Hematopoietic multipotent progenitor cell treated with erythropoietin and hydrocortisone succinate and interleukin-3 and kit ligand, for 8 days (in vitro differentiated cells): ENCODE results near the gene ZNF326.
"Not testable (repeated sequence)": the region's sequence is repeated elsewhere in the genome, so short reads cannot be mapped to it uniquely, and the experiment has no call there.

Experiments used
- DNase-seq: peaks from one replicate; pipeline ENCODE4 v3.0.0-alpha.2; 2015

ZNF326 gene

DNA sequence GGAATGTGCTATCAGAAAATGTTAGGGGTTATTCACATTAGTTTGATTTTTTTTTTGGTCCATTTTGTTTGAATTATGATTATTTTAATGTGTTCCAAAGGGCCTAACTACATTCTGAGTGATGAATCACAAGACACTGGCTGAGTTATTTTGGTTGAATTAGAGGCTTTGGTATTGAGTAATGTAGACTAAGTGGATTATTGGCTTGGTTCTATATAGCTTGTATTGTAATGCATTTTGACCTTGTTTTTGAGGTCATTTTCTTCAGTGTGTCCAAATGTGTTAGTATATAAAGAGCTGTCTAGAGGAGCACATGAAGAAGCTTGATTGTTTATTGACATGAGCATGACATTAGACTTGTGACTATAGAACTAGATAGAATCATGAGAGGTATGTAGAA, 3.4 kb downstream of the ZNF326 start:
- no peak for DNase-seq

DNA sequence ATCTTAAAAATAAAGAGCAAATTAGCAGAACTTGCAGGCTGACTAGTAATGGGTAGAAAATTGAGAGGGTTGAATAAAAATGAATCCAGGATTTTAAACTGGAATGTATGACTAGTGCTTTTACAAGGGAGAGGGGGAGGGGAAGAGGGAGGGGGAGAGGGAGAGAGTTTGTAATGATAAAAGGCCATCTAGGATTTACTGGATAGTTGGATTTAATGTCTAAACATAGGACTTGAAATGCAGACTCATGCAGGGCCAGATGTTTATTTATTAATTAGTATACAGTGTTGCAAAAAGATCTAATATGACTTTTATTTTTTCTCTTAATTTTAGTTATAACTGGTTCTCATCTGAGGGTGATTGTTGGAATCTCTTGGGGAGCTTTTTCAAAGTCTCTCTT, 4.3 kb downstream of the ZNF326 start:
- no peak for DNase-seq

- no peak for DNase-seq
These were observed 4.7 kb downstream of the ZNF326 start for GRCh38 chr1:89999628-90000027.

DNA sequence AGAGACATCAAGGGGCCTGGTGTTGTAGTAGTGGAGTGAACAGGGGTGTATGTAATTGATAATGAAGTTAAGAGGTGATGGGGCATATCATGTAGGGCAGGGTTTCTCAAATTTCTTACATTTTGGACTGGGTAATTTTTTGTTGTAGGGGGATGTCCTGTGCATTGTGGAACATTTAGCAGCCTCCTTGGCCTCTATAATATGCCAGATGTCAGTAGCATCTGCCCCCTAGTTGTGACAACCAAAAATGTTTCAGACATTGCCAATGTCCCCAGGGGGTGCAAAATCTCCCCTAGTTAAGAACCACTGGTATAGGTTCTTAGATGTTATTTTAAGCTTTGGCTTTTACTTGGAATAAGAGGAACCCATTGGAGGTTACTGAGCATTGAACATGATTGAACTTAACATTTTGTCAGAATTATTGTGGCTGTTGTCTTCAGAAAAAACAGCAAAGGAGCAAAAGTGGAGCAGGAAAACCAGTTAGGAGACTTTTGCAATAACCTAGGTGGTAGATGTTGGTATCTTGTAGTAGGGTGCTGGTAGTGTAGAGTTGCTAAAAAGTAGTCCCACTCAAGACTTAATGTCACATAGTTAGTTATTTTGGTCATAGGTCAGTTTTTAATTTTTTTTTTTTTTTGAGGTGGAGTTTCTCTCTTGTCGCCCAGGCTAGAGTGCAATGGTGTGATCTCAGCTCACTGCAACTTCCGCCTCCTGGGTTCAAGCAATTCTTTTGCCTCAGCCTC, 6.2 kb downstream of the ZNF326 start:
- DNase-seq = peak; percentile 44

- peak; percentile 13 for DNase-seq
These were observed 13.1 kb downstream of the ZNF326 start for GRCh38 chr1:90007979-90008404.

DNA sequence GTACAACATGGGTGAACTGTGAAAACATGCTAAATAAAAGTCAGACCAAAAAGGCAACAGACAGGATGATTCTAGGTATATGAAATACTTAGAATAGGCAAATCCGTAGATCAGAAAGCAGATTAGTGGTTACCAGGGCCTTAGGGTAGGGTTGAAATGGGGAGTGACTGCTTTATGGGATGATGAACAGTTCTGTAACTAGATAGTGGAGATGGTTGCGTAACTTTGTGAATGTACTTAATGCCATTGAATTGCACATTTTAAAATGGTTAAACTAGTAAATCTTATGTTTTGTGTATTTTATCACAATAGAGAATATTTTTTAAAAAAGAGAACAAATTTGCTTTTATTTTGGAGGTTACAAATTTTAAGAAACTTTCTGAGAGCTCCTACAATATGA, 17.4 kb downstream of the ZNF326 start:
- DNase-seq = no peak

DNA sequence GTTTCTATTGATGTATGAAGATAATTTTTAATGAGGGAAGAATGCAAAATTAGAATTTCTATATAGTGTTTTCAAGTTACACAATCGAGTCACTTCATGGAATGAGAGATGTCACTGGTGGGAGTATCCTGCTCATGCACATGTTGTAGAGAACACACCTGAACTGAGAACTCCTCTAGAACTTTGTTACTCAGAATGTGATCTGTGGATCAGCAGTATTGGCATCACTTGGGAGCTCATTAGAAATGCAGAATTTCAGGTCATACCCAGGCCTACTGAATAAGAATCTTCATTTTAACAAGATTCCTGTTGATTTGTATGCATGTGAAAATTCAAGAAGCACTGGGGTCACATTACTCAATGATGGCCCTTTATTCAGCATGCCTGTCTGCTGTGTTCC, 28.8 kb downstream of the ZNF326 start:
- DNase-seq = no peak

DNA sequence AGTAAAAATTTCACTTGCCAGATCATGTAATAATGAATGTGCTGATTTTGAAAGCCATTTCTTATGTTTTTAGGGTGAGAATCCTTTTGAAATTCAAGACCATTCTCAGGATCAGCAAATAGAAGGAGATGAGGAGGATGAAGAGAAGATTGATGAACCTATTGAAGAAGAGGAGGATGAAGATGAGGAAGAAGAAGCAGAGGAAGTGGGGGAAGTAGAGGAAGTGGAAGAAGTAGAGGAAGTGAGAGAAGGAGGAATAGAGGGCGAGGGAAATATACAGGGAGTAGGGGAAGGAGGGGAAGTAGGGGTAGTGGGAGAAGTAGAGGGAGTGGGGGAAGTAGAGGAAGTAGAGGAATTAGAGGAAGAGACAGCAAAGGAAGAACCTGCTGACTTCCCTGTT, 32.4 kb downstream of the ZNF326 start:
- no peak for DNase-seq

DNA sequence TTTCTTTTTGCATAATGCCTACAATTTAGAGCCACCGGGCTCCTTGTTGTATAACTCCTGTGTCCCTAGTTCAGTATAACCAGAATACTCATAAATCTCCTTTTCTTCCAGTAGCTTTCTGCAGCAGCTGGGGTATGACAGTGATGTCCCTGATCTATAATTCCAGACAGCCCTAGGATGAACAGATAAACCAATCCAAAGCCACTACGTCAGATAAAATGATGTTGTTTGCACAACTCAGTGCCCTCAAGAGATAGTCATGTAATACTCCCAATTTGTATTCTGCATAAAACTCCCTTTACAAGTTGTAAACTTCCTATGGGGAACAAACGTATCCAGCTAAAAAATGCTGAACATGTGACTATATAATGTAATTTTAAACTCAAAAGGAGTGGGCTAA, 44.7 kb downstream of the ZNF326 start:
- DNase-seq = no peak

GRCh38 chr1:90043586-90043985, 48.7 kb downstream of the ZNF326 start:
- no peak for DNase-seq

DNA sequence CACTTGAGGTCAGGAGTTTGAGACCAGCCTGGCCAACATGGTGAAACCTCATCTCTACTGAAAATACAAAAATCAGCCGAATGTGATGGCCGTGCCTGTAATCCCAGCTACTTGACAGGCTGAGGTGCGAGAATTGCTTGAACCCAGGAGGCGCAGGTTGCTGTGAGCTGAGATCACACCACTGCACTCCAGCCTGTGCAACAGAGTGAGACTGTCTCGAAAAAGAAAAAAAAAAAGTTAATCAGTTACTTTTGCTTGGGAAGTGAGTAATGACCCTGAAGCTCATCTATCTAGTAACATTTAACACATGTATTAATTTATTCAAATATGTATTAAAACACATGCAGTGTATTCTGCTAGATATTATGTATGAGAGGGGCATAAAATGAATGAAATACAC, 49.4 kb downstream of the ZNF326 start:
- DNase-seq = no peak

DNA sequence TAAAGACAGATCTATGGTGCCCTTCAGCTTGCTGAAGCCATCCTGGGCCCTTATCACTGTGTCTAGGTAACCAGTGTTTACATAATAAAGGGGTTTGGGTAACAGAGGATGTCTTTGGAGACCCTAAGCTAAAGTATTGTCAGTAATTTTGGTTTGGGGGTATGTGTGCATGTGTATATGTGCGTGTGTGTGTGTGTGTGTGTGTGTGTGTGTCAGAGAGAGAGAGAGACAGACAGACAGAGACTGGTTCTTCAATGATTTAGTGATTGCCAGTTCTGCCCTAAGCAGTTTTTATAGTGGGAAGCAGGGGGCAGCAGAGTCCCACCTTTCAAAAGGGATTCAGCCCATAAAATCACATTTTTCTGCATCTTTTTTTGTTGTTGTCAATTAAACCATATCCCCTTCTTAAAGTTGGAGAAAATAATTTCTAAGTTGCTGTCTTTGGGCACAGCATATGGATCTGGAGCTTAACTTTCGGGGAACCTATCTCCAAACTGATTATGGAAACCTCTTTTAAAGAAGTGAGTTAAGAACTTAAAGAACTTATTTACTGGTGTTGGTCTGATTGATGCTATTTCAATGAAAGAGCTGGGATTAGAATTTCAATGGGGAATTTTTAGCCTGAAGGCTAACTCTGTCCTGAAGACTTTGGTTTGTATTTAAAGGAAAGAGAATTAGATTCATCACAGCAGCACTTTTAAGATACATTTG, 51.1 kb downstream of the ZNF326 start:
- DNase-seq = peak; percentile 25

GRCh38 chr1:90046635-90047034, 51.7 kb downstream of the ZNF326 start:
- DNase-seq = no peak

DNA sequence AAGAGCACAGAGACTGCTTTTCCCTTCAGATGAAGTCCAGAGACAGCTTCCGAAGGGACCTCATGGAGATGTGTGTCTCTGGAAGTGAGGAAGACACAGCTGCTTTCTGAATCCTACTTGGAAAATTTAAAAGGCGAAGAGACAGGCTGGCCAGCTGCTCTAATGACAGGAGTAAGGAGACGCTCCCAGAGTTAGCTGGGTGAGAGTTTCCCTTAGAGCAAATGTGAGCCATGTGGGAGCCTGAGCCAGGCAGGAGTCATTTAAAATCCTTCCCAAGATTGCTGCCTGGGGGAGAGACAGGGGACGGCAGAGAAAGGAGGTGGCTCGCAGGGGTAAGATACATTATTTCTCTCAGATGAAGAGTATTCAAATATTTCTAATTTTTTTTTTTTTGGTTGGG, 53.1 kb downstream of the ZNF326 start:
- DNase-seq = no peak

GRCh38 chr1:90062700-90063643, 68.1 kb downstream of the ZNF326 start:
- not testable (repeated sequence) for DNase-seq

- not testable (repeated sequence) for DNase-seq
These were observed 69.2 kb downstream of the ZNF326 start for GRCh38 chr1:90064109-90064508.

- no peak for DNase-seq
These were observed 72.5 kb downstream of the ZNF326 start for GRCh38 chr1:90067194-90067931.

- DNase-seq = no peak
These were observed 73.8 kb downstream of the ZNF326 start for GRCh38 chr1:90068611-90069280.

DNA sequence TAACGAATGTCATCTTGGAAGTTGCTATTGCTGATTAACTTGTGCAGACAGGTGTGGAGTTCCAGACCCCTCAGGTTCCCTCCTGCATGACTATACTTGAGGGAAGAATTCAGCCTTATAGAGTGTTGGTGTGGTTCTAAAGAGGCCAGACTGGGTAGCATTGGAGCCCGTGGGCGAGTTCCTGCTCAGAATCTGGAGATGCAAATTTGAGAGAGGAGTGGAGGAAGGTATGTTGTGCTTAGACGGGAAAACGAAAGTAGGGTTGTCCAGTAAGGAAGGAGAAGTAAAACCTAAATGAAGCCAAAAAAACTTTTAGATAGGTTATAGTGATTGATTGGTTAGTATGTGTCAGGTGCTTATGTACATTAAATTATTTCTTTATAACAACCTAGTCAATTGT, 79.2 kb downstream of the ZNF326 start:
- DNase-seq = no peak

DNA sequence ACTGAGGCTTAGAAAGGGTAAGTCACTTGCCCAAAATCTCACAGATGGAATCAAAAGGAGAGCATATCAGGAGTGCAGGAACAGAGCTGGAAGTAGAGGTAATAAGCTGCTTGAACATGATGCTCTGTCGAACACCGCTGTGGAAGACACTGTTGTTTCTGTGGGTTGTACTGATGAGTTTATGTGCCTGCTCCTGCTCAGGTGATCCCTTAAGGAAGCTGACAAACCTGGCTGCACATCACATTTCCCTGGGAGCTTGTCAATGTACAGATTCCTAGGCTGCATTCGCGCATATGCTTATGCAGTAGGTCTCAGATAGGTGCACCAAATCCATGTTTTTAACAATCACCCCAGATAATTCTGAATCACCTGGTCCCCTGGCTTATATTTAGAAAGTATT, 79.7 kb downstream of the ZNF326 start:
- no peak for DNase-seq

- no peak for DNase-seq
These were observed 80.1 kb downstream of the ZNF326 start for GRCh38 chr1:90074970-90075391.

DNA sequence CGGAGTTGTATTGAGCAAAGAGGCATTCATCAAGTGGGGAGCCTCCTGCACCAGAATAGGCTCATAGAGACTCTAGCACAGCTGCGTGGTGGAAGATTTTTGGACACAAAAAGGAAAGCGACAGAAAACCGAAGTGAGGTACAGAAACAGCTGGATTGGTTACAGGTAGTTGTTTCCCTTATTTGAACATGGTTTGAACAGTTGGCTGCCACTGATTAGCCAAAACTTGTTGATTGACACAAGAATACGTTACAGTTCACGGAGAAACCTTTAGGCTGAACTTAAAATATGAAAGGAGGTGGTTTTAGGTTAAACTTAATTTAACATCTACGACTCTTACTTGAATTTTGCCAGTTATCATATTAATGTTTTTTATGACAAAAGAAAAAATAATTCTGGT, 89.1 kb downstream of the ZNF326 start:
- DNase-seq = no peak
